CD4-positive, alpha-beta T cell (primary cell): ENCODE data around the gene ANKRD6. TPM values are rescaled to one million over a fixed set of nuclear protein-coding genes. Genes with fewer than 3 reads are reported as not detected.

Experiments used
- ATAC-seq: fragments of 200-7000 bp; cut with Tn5 transposase; one replicate; pipeline ENCODE4 v1.10.0; 2022; ENCODE audit warnings: mild to moderate bottlenecking; ENCODE audit not compliant: poor library complexity
- CTCF ChIA-PET: fragments of 350-600 bp; sonication (Branson Sonifier 250); formaldehyde crosslinking; loops from one replicate; lab custom pipeline; 2021; ENCODE audit warnings: antibody characterized with exemption, inconsistent platforms; lab: Charles Lee
- POLR2A ChIA-PET: fragments of 350-600 bp; sonication (Branson Sonifier 250); formaldehyde crosslinking; loops from one replicate; lab custom pipeline; 2021; ENCODE audit warnings: antibody characterized with exemption, inconsistent platforms; lab: Charles Lee
- DNase-seq, 14 experiments: peaks; one replicate each; pipeline ENCODE4 v3.0.0-alpha.2; 2013 to 2020; ENCODE audit warnings: mixed read lengths in 2 of 14
- H3K27ac ChIP-seq, 2 donors: one replicate each; pipeline versions ENCODE4 v1.5.1 to v1.7.0; 2013; ENCODE audit warnings: low read length in 2 of 2, low read depth in 1 of 2, mild to moderate bottlenecking in 1 of 2
- H3K27me3 ChIP-seq, 2 experiments: 1 replicate in 1 of 2; 2 replicates in 1 of 2; pipeline versions ENCODE4 v1.6.1 to v1.7.0; 2013; ENCODE audit warnings: low read length in 2 of 2, control low read depth in 1 of 2, mild to moderate bottlenecking in 1 of 2, moderate library complexity in 1 of 2; ENCODE audit not compliant: insufficient read depth in 2 of 2, control insufficient read depth in 1 of 2
- H3K36me3 ChIP-seq: one replicate; pipeline ENCODE4 v1.6.1; 2013; ENCODE audit warnings: low read length, control low read depth; ENCODE audit not compliant: insufficient read depth
- H3K4me1 ChIP-seq: one replicate; pipeline ENCODE4 v1.6.1; 2013; ENCODE audit warnings: low read length, control low read depth; ENCODE audit not compliant: insufficient read depth
- H3K4me3 ChIP-seq: one replicate; pipeline ENCODE4 v1.5.1; 2013; ENCODE audit warnings: mild to moderate bottlenecking, low read length, moderate library complexity
- H3K9me3 ChIP-seq, 2 experiments: 1 replicate in 1 of 2; 2 replicates in 1 of 2; pipeline versions ENCODE4 v1.6.1 to v1.7.0; 2013; ENCODE audit warnings: low read length in 2 of 2, mild to moderate bottlenecking in 2 of 2, control low read depth in 1 of 2, moderate library complexity in 1 of 2; ENCODE audit not compliant: control insufficient read depth in 1 of 2, insufficient read depth in 1 of 2
- H3K27ac Mint-ChIP-seq: one replicate; pipeline ENCODE4 v1.8.0; 2020; ENCODE audit warnings: mixed read lengths
- H3K27me3 Mint-ChIP-seq: one replicate; pipeline ENCODE4 v1.8.0; 2021; ENCODE audit warnings: mixed read lengths
- H3K36me3 Mint-ChIP-seq: one replicate; pipeline ENCODE4 v1.8.0; 2021; ENCODE audit warnings: low read depth, mixed read lengths
- H3K4me1 Mint-ChIP-seq: one replicate; pipeline ENCODE4 v1.8.0; 2021; ENCODE audit warnings: low read depth, mixed read lengths
- H3K4me3 Mint-ChIP-seq: one replicate; pipeline ENCODE4 v1.8.0; 2020; ENCODE audit warnings: mild to moderate bottlenecking, mixed read lengths
- H3K9me3 Mint-ChIP-seq: one replicate; pipeline ENCODE4 v1.8.0; 2020; ENCODE audit warnings: mixed read lengths
- intact Hi-C, 2 experiments: fragments of 100-400 bp; cut with DNase I in 1 of 2; cut with micrococcal nuclease in 1 of 2; formaldehyde crosslinking; loops; one replicate each; pipeline versions ENCODE4 v1.15.1 to v1.9.0; 2023 to 2025; cut with DNase I, micrococcal nuclease
- total RNA-seq, 174 experiments: library from RNA in 2 of 174; stranded (reverse) in 2 of 174; gene quantifications; one replicate each; pipeline ENCODE4 v1.2.3 and lab custom pipeline; 2021 to 2026
- TF ChIP-seq, protein P1 (sequence below): fragments of 200-600 bp; IDR thresholded peaks from one replicate; pipeline ENCODE4 v1.8.0; 2022; ENCODE audit warnings: antibody characterized with exemption, mild to moderate bottlenecking

Gene ANKRD6
- total RNA-seq, 2 experiments from 2014 or later, result 3.8 to 4.8 TPM

DNA sequence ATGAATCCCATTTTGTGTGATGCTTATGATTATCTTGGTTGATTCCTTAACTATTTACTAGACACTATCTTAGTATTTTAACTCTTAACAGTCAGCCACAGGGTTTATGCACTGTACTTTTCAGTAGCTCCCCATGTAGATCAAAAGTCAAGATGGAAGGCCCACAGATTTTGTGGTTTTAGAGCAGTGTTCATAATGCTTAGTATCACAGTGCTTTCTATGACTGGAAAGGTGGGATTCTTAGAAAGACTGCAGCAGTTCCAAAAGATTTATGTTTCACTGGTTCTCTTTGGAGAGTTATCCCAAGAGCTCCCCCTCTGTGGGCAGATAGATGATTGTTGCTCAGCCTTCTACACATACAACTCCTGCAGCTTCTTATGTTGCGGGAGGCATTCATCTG is 34.5 kb downstream of the ANKRD6 start:
- no peak for DNase-seq
- H3K27me3 Mint-ChIP-seq, result no peaks in the 10 kb centered on the region
- H3K4me3 Mint-ChIP-seq, result no peak overlapping the region
- ATAC-seq, result no peak
- H3K27ac Mint-ChIP-seq, result no peak overlapping the region
- POLR2A ChIA-PET, result no interaction called here
- no peaks in the 10 kb centered on the region for H3K9me3 Mint-ChIP-seq
- no peaks in the 10 kb centered on the region for H3K36me3 Mint-ChIP-seq
- Histone ChIP-seq H3K4me1 (no peaks in the 10 kb centered on the region), H3K9me3 (no peaks in the 10 kb centered on the region), H3K4me3 (no peak overlapping the region), H3K36me3 (no peaks in the 10 kb centered on the region), H3K27me3 (no peaks in the 10 kb centered on the region), H3K27ac (no peak overlapping the region)
- TF ChIP-seq, protein P1, sequence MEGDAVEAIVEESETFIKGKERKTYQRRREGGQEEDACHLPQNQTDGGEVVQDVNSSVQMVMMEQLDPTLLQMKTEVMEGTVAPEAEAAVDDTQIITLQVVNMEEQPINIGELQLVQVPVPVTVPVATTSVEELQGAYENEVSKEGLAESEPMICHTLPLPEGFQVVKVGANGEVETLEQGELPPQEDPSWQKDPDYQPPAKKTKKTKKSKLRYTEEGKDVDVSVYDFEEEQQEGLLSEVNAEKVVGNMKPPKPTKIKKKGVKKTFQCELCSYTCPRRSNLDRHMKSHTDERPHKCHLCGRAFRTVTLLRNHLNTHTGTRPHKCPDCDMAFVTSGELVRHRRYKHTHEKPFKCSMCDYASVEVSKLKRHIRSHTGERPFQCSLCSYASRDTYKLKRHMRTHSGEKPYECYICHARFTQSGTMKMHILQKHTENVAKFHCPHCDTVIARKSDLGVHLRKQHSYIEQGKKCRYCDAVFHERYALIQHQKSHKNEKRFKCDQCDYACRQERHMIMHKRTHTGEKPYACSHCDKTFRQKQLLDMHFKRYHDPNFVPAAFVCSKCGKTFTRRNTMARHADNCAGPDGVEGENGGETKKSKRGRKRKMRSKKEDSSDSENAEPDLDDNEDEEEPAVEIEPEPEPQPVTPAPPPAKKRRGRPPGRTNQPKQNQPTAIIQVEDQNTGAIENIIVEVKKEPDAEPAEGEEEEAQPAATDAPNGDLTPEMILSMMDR, result no peak
- CTCF ChIA-PET, result no interaction called here
- intact Hi-C loops, result no loop called here
- H3K4me1 Mint-ChIP-seq, result no peaks in the 10 kb centered on the region

DNA sequence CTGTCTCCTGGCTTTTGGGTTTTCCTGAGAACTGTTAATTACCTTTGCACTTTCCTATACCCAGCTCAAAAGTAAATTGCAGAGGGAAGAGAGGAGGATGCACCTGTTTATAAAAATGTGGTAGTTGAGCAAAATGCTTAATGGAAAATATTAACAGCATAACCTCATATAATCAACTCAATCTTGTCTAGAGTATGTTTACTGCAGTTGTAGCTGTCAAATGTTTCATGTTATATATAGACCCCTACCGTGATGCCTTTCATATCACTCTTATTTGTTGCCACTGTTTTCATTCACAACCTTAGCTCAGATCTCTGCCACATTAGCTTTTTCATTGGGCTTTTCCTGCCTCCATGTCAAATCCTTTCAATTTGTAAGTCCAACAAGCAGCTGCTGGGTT is 36.0 kb downstream of the ANKRD6 start:
- Mint-ChIP-seq H3K27me3 (no peaks in the 10 kb centered on the region), H3K4me3 (no peak overlapping the region), H3K4me1 (peaks cover 1% of the 10 kb centered on the region), H3K9me3 (no peaks in the 10 kb centered on the region), H3K27ac (no peak overlapping the region), H3K36me3 (no peaks in the 10 kb centered on the region)
- ATAC-seq (no peak), DNase-seq (no peak)
- peaks cover under 1% of the 10 kb centered on the region for H3K4me1 ChIP-seq
- TF ChIP-seq, protein P1, result no peak
- no peaks in the 10 kb centered on the region for H3K9me3 ChIP-seq
- H3K4me3 ChIP-seq, result no peak overlapping the region
- no peak overlapping the region for H3K27ac ChIP-seq
- no peaks in the 10 kb centered on the region for H3K27me3 ChIP-seq
- no peaks in the 10 kb centered on the region for H3K36me3 ChIP-seq
- ChIA-PET CTCF (no interaction called here), POLR2A (no interaction called here)
- intact Hi-C loops, result no loop called here

DNA sequence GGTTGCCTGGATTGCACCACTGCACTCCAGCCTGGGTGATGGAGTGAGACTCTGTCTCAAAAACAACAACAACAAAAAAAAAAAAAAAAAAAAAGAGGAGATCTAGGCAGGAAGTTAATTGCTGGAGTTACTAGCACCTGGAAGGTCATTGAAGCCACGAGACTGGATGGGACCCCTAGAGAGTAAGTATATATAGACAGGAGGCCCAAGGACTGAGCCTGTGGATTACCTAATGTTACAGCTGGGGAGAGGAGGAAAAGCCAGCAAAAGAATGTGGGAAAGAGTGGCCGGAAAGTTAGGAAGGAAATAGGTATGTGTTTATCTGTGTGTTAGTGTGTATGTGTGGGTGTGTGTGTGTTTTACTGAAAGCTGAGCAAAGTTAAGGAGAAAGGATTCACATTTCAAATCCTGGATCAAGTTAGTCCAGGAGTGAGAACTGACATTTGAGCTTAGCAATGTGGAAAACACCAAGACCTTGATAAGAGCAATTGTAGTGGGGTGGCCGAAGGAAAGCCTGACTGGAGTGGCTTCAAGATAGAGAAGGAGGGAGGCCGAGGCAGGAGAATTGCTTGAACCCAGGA is 38.4 kb downstream of the ANKRD6 start:
- no peak overlapping the region for H3K4me3 Mint-ChIP-seq
- H3K36me3 ChIP-seq, result no peaks in the 10 kb centered on the region
- H3K36me3 Mint-ChIP-seq, result no peaks in the 10 kb centered on the region
- intact Hi-C loops, result no loop called here
- H3K27me3 Mint-ChIP-seq, result no peaks in the 10 kb centered on the region
- H3K9me3 ChIP-seq, result no peaks in the 10 kb centered on the region
- TF ChIP-seq, protein P1, result no peak
- ATAC-seq (no peak), DNase-seq (no peak)
- H3K27ac ChIP-seq, result no peak overlapping the region
- H3K27ac Mint-ChIP-seq, result no peak overlapping the region
- peaks cover 19% of the 10 kb centered on the region for H3K4me1 Mint-ChIP-seq
- no peaks in the 10 kb centered on the region for H3K27me3 ChIP-seq
- H3K4me3 ChIP-seq, result no peak overlapping the region
- POLR2A ChIA-PET, result no interaction called here
- H3K9me3 Mint-ChIP-seq, result no peaks in the 10 kb centered on the region
- CTCF ChIA-PET, result no interaction called here
- H3K4me1 ChIP-seq, result peaks cover 14% of the 10 kb centered on the region
